K562 (cell line): ENCODE data around the gene C16orf89. TPM values are rescaled to one million over a fixed set of nuclear protein-coding genes. Genes with fewer than 3 reads are reported as not detected.

Experiments
- ATAC-seq: fragments of 200-7000 bp; cut with Tn5 transposase; 3 replicates; pipeline ENCODE4 v1.9.1; 2020; ENCODE audit warnings: moderate library complexity
- BruUV-seq: library from RNA; stranded (reverse); fragments of 400-500 nt; replicated peaks from 2 replicates; lab custom pipeline; 2021; lab: Mats Ljungman, UMichigan
- CTCF ChIA-PET: fragments of 300-600 bp; formaldehyde crosslinking; extraction: SDS; loops from one replicate; lab custom pipeline; 2021; ENCODE audit warnings: low intra/inter-chr PET ratio; lab: Yijun Ruan, JAX
- POLR2A ChIA-PET: fragments of 300-600, 350-650 bp; sonication (Branson Sonifier 250); formaldehyde crosslinking; extraction: SDS; loops from one replicate; lab custom pipeline; 2021; ENCODE audit warnings: antibody characterized with exemption, inconsistent platforms; lab: Yijun Ruan, JAX
- DNase-seq, 4 experiments: peaks; one replicate each; pipeline versions ENCODE4 v3.0.0 to v3.0.0-alpha.2; 2011 to 2018; ENCODE audit warnings: low spot score in 3 of 4, mixed read lengths in 3 of 4; ENCODE audit errors: extremely low read depth in 1 of 4
- FAIRE-seq: peaks from 2 replicates; lab custom pipeline; 2011; peaks lifted over from hg19 to GRCh38; lab: Jason Lieb, UNC
- H2AFZ ChIP-seq: 2 replicates; pipeline ENCODE4 v1.6.0; 2011; ENCODE audit warnings: low read depth, low read length, control low read depth, inconsistent platforms
- H3K27ac ChIP-seq: fragments of 200-600 bp; 3 replicates; pipeline ENCODE4 v1.8.0; 2011; ENCODE audit warnings: low read depth, mild to moderate bottlenecking, control low read depth, inconsistent platforms, low read length, moderate library complexity, mixed read lengths; ENCODE audit errors: extremely low read depth
- H3K27me3 ChIP-seq, 2 experiments: fragments of 300-600 bp in 1 of 2; 2 replicates in 1 of 2; 3 replicates in 1 of 2; pipeline versions ENCODE4 v1.6.0 to v1.8.0; 2011; ENCODE audit warnings: inconsistent platforms in 2 of 2, low read length in 2 of 2, mild to moderate bottlenecking in 1 of 2, mixed read lengths in 1 of 2, moderate library complexity in 1 of 2; ENCODE audit not compliant: control insufficient read depth in 2 of 2, insufficient read depth in 2 of 2
- H3K36me3 ChIP-seq: fragments of 300-600 bp; 3 replicates; pipeline ENCODE4 v1.8.0; 2011; ENCODE audit warnings: mild to moderate bottlenecking, low read length, inconsistent platforms; ENCODE audit not compliant: control insufficient read depth, insufficient read depth
- H3K4me1 ChIP-seq, 2 experiments: fragments of 200-600 bp in 1 of 2; replicated peaks in 1 of 2; 2 replicates in 1 of 2; 3 replicates in 1 of 2; pipeline versions ENCODE4 v1.5.1 to v1.8.0; 2011; ENCODE audit warnings: inconsistent platforms in 2 of 2, low read length in 2 of 2, mild to moderate bottlenecking in 1 of 2, mixed read lengths in 1 of 2, moderate library complexity in 1 of 2; ENCODE audit not compliant: control insufficient read depth in 2 of 2, insufficient read depth in 2 of 2
- H3K4me2 ChIP-seq: 2 replicates; pipeline ENCODE4 v1.6.1; 2011; ENCODE audit warnings: low read length, control low read depth, inconsistent platforms, mixed read lengths; ENCODE audit not compliant: insufficient read depth
- H3K4me3 ChIP-seq: fragments of 200-600 bp; sonication (generic), shearing (Covaris generic); 2 replicates; pipeline ENCODE4 v1.5.1; 2016; ENCODE audit warnings: control low read depth, inconsistent platforms
- H3K79me2 ChIP-seq: fragments of 200-600 bp; 3 replicates; pipeline ENCODE4 v1.8.0; 2011; ENCODE audit warnings: low read length, inconsistent platforms; ENCODE audit not compliant: control insufficient read depth, insufficient read depth
- H3K9ac ChIP-seq, 2 experiments: 2 replicates each; pipeline versions ENCODE4 v1.6.0 to v1.6.1; 2011; ENCODE audit warnings: low read depth in 2 of 2, low read length in 2 of 2, control low read depth in 1 of 2, inconsistent platforms in 1 of 2, mild to moderate bottlenecking in 1 of 2, mixed read lengths in 1 of 2; ENCODE audit not compliant: insufficient read depth in 1 of 2
- H3K9me1 ChIP-seq: one replicate; pipeline ENCODE4 v1.6.0; 2011; ENCODE audit warnings: inconsistent platforms, mild to moderate bottlenecking, low read length, moderate library complexity; ENCODE audit not compliant: control insufficient read depth, insufficient read depth
- H3K9me3 ChIP-seq: replicated peaks from 2 replicates; pipeline ENCODE4 v1.5.1; 2011; ENCODE audit warnings: low read depth, low read length, inconsistent platforms; ENCODE audit not compliant: control insufficient read depth, insufficient read depth
- H4K20me1 ChIP-seq: replicated peaks from 2 replicates; pipeline ENCODE4 v1.6.1; 2011; ENCODE audit warnings: low read length, inconsistent platforms, mixed read lengths; ENCODE audit not compliant: control insufficient read depth, insufficient read depth
- CBX5 ChIP-seq: IDR thresholded peaks from 2 replicates; pipeline ENCODE4 v1.6.1; 2014; ENCODE audit warnings: low read depth, borderline replicate concordance
- MAFG ChIP-seq: fragments of 450-650 bp; conservative IDR thresholded peaks from 2 replicates; pipeline ENCODE4 v1.6.1; 2016; ENCODE audit warnings: missing genetic modification characterization, missing compliant biosample characterization
- MIER1 ChIP-seq: fragments of 450-650 bp; IDR thresholded peaks from 2 replicates; pipeline ENCODE4 v1.6.1; 2016; ENCODE audit warnings: antibody characterized with exemption, mild to moderate bottlenecking, low read depth
- RNF2 ChIP-seq: sonication (generic); IDR thresholded peaks from 2 replicates; pipeline ENCODE4 v1.6.1; 2016
- RNF219 ChIP-seq: fragments of 250-450 bp; sonication (Bioruptor Pico); IDR thresholded peaks from 2 replicates; pipeline ENCODE4 v1.5.0; 2022; ENCODE audit warnings: mild to moderate bottlenecking
- SRF ChIP-seq, 2 experiments: fragments of 250-450, 450-650 bp in 1 of 2; sonication (Bioruptor Pico) in 1 of 2; sonication (generic) in 1 of 2; formaldehyde crosslinking; IDR thresholded peaks; 2 replicates each; pipeline versions ENCODE4 v1.5.0 to v1.5.1; 2020 to 2022; ENCODE audit warnings: mild to moderate bottlenecking in 1 of 2, missing genetic modification reagents in 1 of 2
- TAF7 ChIP-seq: fragments of 450-650 bp; IDR thresholded peaks from 2 replicates; pipeline ENCODE4 v1.6.1; 2016; ENCODE audit warnings: missing genetic modification characterization, missing compliant biosample characterization
- TARDBP ChIP-seq: fragments of 450-650 bp; IDR thresholded peaks from 2 replicates; pipeline ENCODE4 v1.6.1; 2016
- ZBED1 ChIP-seq: IDR thresholded peaks from 2 replicates; pipeline ENCODE4 v1.6.1; 2014
- ZBTB40 ChIP-seq, 2 experiments: fragments of 450-650 bp in 1 of 2; sonication (generic) in 1 of 2; formaldehyde crosslinking in 1 of 2; IDR thresholded peaks; 2 replicates each; pipeline versions ENCODE4 v1.7.1 to v1.9.0; 2016 to 2022; ENCODE audit warnings: inconsistent platforms in 1 of 2, mild to moderate bottlenecking in 1 of 2, missing genetic modification reagents in 1 of 2
- ZNF76 ChIP-seq: fragments of 250-450 bp; sonication (Bioruptor Pico); IDR thresholded peaks from 2 replicates; pipeline ENCODE4 v1.4.0; 2020; ENCODE audit warnings: mild to moderate bottlenecking, moderate library complexity, borderline replicate concordance
- WGBS: fragments of 100-300 bp; shearing (Covaris generic); methylation state at CpG from one replicate; pipeline ENCODE4 v1.1.6; 2016; ENCODE audit warnings: low coverage, mixed read lengths; ENCODE audit not compliant: insufficient coverage; ENCODE audit errors: missing lambda C conversion rate; 5-methylcytosine and 5-hydroxymethylcytosine counted together
- in situ Hi-C: fragments of 300-500 bp; cut with MboI; formaldehyde crosslinking; loops from 4 replicates; pipeline ENCODE4 v1.15.0; 2018; ENCODE audit warnings: inconsistent platforms, mixed read lengths
- intact Hi-C: fragments of 100-400 bp; cut with micrococcal nuclease; formaldehyde crosslinking; loops from 2 replicates; pipeline ENCODE4 v1.14.2; 2022
- polyA plus RNA-seq, 8 experiments: library from polyadenylated mRNA; depleted of rRNA in 4 of 8; stranded (reverse) in 5 of 8; unstranded in 3 of 8; fragments of >200 nt; fragmentation: Nextera tagmentation in 2 of 8; fragmentation: Illumina TruSeq in 1 of 8; extraction: Ambion mirVana in 2 of 8; extraction: Trizol in 1 of 8; gene quantifications; 2 replicates each; pipeline versions ENCODE4 v1.2.1 to v1.2.3, GENCODE V29; 2011 to 2014; ENCODE audit warnings: inconsistent platforms in 1 of 8, missing spikeins in 1 of 8
- total RNA-seq, 7 experiments: library from RNA; depleted of rRNA in 6 of 7; stranded (reverse); fragments of >200 nt in 6 of 7; fragmentation: Illumina TruSeq in 2 of 7; extraction: Trizol in 2 of 7; gene quantifications; 2 replicates each; pipeline versions ENCODE4 v1.2.1 to v1.2.3, GENCODE V29; 2011 to 2021; ENCODE audit warnings: low replicate concordance in 1 of 7

The C16orf89 gene
- total and polyA plus RNA-seq, 9 of the 15 experiments (the other 6 are each of a cell fraction or from before 2014, with no cell fraction given): not detected

- Histone ChIP-seq H3K9ac (no peak overlapping the region), H3K4me3 (no peak overlapping the region), H2AFZ (no peak overlapping the region), H3K9me3 (no peaks in the 10 kb centered on the region), H3K9me1 (no peaks in the 10 kb centered on the region), H3K36me3 (no peaks in the 10 kb centered on the region), H3K27ac (no peak overlapping the region), H3K79me2 (no peaks in the 10 kb centered on the region), H3K27me3 (peaks cover 28 to 68% of the 10 kb centered on the region in 2 experiments; a peak in 4 of 5 replicates), H4K20me1 (peaks cover 4% of the 10 kb centered on the region; the same call in 1 of the 2 replicates), H3K4me1 (peaks cover 0 to 7% of the 10 kb centered on the region in 2 experiments; a peak in 1 of 5 replicates), H3K4me2 (no peak overlapping the region)
- intact Hi-C loops: no loop called here
- no peak for ATAC-seq
- no peak for DNase-seq
- BruUV-seq: no TSS peak
- in situ Hi-C loops: no loop called here
- ChIA-PET POLR2A (interaction anchor here (0.5 kb wide), 1 partner anchor 92 kb away, joined by 3 read pairs; no protein-coding TSS in a partner anchor), CTCF (no interaction called here)
- FAIRE-seq: no peak
- 5% methylated on average over 22 of the region's 22 CpGs for WGBS
- TF ChIP-seq ZBTB40 (IDR thresholded peaks at IDR 0.05) (no peak), ZBTB40 (CRISPR knock-in tag; IDR thresholded peaks at IDR 0.05) (no peak), SRF (CRISPR knock-in tag; IDR thresholded peaks at IDR 0.05) (no peak), MIER1 (no peak), RNF219 (CRISPR knock-in tag) (no peak), ZNF76 (no peak), TARDBP (no peak), CBX5 (no peak), MAFG (tag) (no peak), RNF2 (no peak), TAF7 (no peak), ZBED1 (no peak)
Measured at GRCh38 chr16:5006348-5007193, 59.2 kb downstream of the C16orf89 start.
